Neural crest cell (in vitro differentiated cells): ENCODE data around the gene CATSPERE. TPM values are rescaled to one million over a fixed set of nuclear protein-coding genes. Genes with fewer than 3 reads are reported as not detected.
A peak's percentile ranks its signal among the peaks of the same experiment; 100 is the strongest.

Experiments used
- DNase-seq: peaks from one replicate; pipeline ENCODE4 v3.0.0; 2021; ENCODE audit warnings: low read depth, mixed read lengths, low spot score
- H3K27ac Mint-ChIP-seq: one replicate; pipeline ENCODE4 v1.8.0; 2021; ENCODE audit warnings: mild to moderate bottlenecking, mixed read lengths; ENCODE audit not compliant: unreplicated experiment
- H3K27me3 Mint-ChIP-seq: 2 replicates; pipeline ENCODE4 v1.8.0; 2021; ENCODE audit warnings: low read depth, mild to moderate bottlenecking, mixed read lengths
- H3K36me3 Mint-ChIP-seq: 2 replicates; pipeline ENCODE4 v1.8.0; 2021; ENCODE audit warnings: low read depth, mild to moderate bottlenecking, mixed read lengths
- H3K4me1 Mint-ChIP-seq: 2 replicates; pipeline ENCODE4 v1.8.0; 2021; ENCODE audit warnings: mixed read lengths
- H3K4me3 Mint-ChIP-seq: one replicate; pipeline ENCODE4 v1.8.0; 2021; ENCODE audit warnings: mild to moderate bottlenecking, mixed read lengths
- H3K9me3 Mint-ChIP-seq: 2 replicates; pipeline ENCODE4 v1.8.0; 2021; ENCODE audit warnings: mixed read lengths
- total RNA-seq: library from RNA; stranded (reverse); gene quantifications from 2 replicates; pipeline ENCODE4 v1.2.1, GENCODE V29; 2021
- TF ChIP-seq, protein P1 (sequence below): fragments of 200-600 bp; sonication (generic); conservative IDR thresholded peaks from 2 replicates; pipeline ENCODE4 v1.5.0; 2021; ENCODE audit warnings: antibody characterized with exemption, mild to moderate bottlenecking

CATSPERE gene
- total RNA-seq, 1 donor from 2014 or later = 0.44 TPM

DNA sequence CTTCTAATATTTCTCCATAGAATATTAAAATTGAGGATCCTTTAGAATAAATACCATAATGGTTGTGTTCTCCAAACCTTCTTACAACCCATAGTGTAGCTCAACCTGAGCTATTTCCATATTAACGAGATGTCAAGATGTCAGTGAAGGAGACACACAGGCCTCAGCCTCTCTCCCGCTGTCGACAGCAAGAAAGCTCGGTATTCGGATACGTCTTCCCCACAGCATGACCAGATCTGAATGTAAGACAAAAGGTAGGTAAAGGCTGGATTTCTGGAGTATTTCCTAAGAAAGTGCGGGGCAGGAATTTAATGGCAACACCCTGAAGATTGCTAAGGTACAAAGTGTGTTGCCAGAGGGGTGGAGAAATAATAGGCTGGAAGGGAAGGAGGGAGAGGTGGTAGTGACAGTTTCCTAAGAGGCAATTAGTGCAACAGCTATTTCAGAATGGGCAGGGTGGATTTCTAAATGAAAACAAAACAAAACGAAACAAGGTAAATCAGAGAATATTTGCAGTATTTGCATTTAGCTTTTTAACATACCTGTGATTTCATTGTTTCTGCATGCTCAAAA lies 11.1 kb upstream of the CATSPERE start:
- TF ChIP-seq, protein P1, sequence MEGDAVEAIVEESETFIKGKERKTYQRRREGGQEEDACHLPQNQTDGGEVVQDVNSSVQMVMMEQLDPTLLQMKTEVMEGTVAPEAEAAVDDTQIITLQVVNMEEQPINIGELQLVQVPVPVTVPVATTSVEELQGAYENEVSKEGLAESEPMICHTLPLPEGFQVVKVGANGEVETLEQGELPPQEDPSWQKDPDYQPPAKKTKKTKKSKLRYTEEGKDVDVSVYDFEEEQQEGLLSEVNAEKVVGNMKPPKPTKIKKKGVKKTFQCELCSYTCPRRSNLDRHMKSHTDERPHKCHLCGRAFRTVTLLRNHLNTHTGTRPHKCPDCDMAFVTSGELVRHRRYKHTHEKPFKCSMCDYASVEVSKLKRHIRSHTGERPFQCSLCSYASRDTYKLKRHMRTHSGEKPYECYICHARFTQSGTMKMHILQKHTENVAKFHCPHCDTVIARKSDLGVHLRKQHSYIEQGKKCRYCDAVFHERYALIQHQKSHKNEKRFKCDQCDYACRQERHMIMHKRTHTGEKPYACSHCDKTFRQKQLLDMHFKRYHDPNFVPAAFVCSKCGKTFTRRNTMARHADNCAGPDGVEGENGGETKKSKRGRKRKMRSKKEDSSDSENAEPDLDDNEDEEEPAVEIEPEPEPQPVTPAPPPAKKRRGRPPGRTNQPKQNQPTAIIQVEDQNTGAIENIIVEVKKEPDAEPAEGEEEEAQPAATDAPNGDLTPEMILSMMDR = no peak
- H3K4me1 Mint-ChIP-seq = peaks cover 63% of the 10 kb centered on the region
- no peak for DNase-seq
- H3K9me3 Mint-ChIP-seq = no peaks in the 10 kb centered on the region
- H3K36me3 Mint-ChIP-seq = peaks cover 2% of the 10 kb centered on the region
- no peaks in the 10 kb centered on the region for H3K27me3 Mint-ChIP-seq
- peak overlapping the region; percentile 30 for H3K27ac Mint-ChIP-seq
- peak overlapping the region; percentile 96 for H3K4me3 Mint-ChIP-seq

DNA sequence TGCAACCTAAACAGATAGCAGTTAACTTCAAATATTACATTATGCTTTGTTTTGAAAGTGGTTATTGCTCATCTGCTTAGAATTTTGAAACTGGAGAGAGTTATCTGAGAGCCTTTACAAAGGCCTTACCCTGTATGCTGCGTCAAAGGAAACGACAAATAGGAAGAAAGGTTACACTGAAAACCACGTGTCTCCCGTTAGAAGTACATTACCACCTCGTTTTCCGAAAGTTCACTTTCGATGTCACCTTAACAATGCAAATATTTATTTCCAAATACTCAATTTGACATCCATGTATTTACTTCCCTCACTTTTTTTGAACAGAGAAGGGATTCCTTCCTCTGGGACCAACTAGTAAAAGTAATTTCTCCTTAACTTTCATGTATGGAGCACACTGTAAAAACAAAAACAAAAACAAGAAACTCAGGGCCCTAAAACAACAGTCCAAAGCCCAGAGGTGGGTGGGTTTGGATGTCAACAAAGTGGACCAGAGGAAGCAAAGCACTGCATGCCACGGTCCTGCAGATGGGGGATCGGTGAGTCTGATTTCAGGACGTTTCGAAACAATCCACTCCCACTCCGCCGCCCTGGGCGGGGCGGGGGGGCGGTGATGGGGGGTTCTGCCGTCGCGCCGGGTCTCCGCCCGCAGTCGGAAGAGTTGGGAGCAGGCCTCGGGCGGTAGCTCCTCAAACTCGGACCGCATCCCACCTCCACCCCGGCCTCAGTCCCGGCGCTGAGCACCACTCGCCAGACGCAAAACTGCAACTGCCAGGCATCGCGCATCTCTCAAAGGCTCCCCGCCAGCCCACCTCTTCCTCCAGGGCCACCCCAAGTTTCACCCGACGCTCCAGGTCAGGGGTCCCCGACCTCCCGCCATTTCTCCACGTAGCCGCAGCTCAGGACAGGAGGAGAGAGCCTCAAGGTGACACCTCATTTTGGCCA lies 10.2 kb upstream of the CATSPERE start:
- no peaks in the 10 kb centered on the region for H3K27me3 Mint-ChIP-seq
- peak overlapping the region; percentile 96 for H3K4me3 Mint-ChIP-seq
- TF ChIP-seq, protein P1 = no peak
- H3K4me1 Mint-ChIP-seq = peaks cover 57% of the 10 kb centered on the region
- H3K27ac Mint-ChIP-seq = peak overlapping the region; percentile 96
- H3K9me3 Mint-ChIP-seq = no peaks in the 10 kb centered on the region
- H3K36me3 Mint-ChIP-seq = peaks cover 2% of the 10 kb centered on the region
- DNase-seq = peak; percentile 29

DNA sequence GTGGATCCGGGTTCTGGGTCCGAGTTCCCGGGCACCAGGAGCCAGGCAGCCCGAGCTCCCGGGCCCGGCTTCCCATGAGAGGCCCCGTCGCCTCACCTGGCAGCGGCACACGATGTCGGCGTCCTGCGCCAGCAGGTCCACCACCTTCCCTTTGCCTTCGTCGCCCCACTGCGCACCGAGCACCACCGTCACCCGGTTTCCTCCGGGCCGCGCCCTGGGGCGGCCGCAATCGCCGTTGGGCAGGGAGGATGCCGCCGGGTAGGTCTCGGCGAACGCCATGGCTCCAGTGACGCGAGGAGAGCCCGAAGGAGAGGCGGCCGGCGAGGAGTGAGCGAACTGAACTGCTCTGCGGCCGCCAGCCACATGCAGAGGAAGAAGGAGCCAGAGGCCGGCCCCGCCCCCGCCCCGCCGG lies 9.5 kb upstream of the CATSPERE start, which contains the start of gene ADSS2:
Gene ADSS2 (minus strand): TSS at position 371 of the 412 bp plus-strand sequence. CDS start 92 bp downstream, at position 279.
- H3K27ac Mint-ChIP-seq = peak within 1 kb of the TSS; percentile 96
- DNase-seq = no peak
- H3K27me3 Mint-ChIP-seq = no peaks in the 10 kb centered on the region
- H3K4me3 Mint-ChIP-seq = peak within 1 kb of the TSS; percentile 96
- no peaks in the 10 kb centered on the region for H3K9me3 Mint-ChIP-seq
- TF ChIP-seq, protein P1 = no peak
- peaks cover 50% of the 10 kb centered on the region for H3K4me1 Mint-ChIP-seq
- H3K36me3 Mint-ChIP-seq = peaks cover 2% of the 10 kb centered on the region

DNA sequence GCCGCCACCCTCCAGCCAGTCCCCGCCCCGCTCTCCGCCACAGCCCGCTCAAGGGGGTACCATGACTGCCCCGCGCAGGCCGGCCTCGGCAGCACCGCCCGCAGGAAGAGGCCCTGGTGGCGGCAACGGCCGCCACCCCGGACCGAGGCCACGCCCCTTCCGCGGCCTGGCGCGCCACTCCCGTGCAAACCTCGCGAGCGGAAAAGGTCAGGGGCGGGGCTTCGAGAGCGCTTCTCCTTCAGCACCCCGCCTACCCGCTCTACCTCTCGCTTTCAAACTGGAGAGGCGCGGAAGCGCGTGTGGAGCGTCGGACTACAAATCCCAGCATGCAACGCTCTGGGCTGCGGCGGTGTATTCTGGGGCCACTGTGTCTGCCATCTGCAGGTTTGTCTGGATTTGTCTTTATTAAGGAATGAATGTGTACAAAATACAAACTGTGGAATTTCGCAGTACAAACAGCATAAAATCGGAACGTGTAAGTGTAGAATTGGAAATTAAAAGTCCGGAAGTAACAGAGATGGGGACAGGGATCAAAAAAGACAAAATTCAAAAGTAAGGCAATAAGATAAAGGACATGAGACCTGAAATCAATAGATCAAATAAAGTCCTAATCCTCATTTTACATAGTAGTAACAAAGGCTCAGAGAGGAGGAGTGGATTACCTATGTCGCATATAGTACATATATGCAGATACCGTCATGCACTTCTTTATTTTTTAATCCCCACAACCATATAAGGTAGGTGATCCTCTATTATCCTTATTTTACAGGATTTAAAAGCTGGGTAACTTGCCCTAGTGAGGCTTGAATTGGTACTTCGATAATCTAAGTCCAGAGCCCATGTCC lies 8.9 kb upstream of the CATSPERE start:
- peak overlapping the region; percentile 68 for H3K4me3 Mint-ChIP-seq
- TF ChIP-seq, protein P1 = peak; percentile 56
- peak overlapping the region; percentile 7 for H3K27ac Mint-ChIP-seq
- peaks cover 44% of the 10 kb centered on the region for H3K4me1 Mint-ChIP-seq
- DNase-seq = peak; percentile 96
- H3K36me3 Mint-ChIP-seq = peaks cover 5% of the 10 kb centered on the region
- H3K27me3 Mint-ChIP-seq = no peaks in the 10 kb centered on the region
- peaks cover 3% of the 10 kb centered on the region for H3K9me3 Mint-ChIP-seq

DNA sequence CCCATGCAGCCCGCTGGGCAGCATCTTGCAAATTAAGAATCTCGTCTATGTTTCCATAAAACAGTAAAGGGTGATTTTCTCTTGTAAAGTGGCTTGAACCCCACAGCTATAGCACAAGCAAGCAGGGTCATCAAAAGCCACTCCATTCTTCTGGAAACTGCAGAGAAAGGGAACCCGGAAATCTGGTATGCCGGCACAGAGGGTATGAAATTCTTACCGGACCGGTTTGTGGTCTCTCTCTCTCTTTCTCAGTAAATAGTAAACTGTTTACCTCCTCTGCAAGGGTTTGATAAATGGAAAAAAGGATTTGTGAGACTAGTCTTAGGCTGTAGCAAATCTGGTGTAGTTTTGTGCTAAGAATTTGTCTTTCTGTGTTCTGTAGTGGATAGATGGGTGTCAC lies 6.7 kb upstream of the CATSPERE start:
- peaks cover 3% of the 10 kb centered on the region for H3K9me3 Mint-ChIP-seq
- H3K36me3 Mint-ChIP-seq = peaks cover 3% of the 10 kb centered on the region
- no peak for DNase-seq
- peak overlapping the region; percentile 32 for H3K4me3 Mint-ChIP-seq
- TF ChIP-seq, protein P1 = no peak
- H3K27me3 Mint-ChIP-seq = no peaks in the 10 kb centered on the region
- peaks cover 28% of the 10 kb centered on the region for H3K4me1 Mint-ChIP-seq
- no peak overlapping the region for H3K27ac Mint-ChIP-seq
